Activated CD8-positive, alpha-beta memory T cell treated with anti-CD3 and anti-CD28 coated beads, Interleukin-2, amount 10 ng/mL, durations not matched to agents 7 days and 5 days (primary cell): Measurements from ENCODE around the gene SIL1. TPM values are rescaled to one million over a fixed set of nuclear protein-coding genes. Genes with fewer than 3 reads are reported as not detected.
"Not testable (repeated sequence)": the region's sequence is repeated elsewhere in the genome, so short reads cannot be mapped to it uniquely, and the experiment has no call there.

Experiments used
- ATAC-seq: fragments of 150-1000 bp; cut with Tn5 transposase; one replicate; pipeline ENCODE4 v1.10.0; 2021; ENCODE audit warnings: moderate library complexity
- CTCF ChIA-PET: fragments of 350-600 bp; sonication (Branson Sonifier 250); formaldehyde crosslinking; loops from one replicate; lab custom pipeline; 2021; ENCODE audit warnings: antibody characterized with exemption; lab: Charles Lee
- DNase-seq: peaks from one replicate; pipeline ENCODE4 v3.0.0-alpha.2; 2020
- H3K27ac Mint-ChIP-seq: one replicate; pipeline ENCODE4 v1.8.0; 2021; ENCODE audit warnings: mild to moderate bottlenecking, mixed read lengths
- H3K27me3 Mint-ChIP-seq: one replicate; pipeline ENCODE4 v1.8.0; 2021; ENCODE audit warnings: mixed read lengths
- H3K36me3 Mint-ChIP-seq: one replicate; pipeline ENCODE4 v1.8.0; 2021; ENCODE audit warnings: mild to moderate bottlenecking, mixed read lengths
- H3K4me1 Mint-ChIP-seq: one replicate; pipeline ENCODE4 v1.8.0; 2021; ENCODE audit warnings: mixed read lengths
- H3K4me3 Mint-ChIP-seq: one replicate; pipeline ENCODE4 v1.8.0; 2021; ENCODE audit warnings: mild to moderate bottlenecking, moderate library complexity, mixed read lengths
- H3K9me3 Mint-ChIP-seq: one replicate; pipeline ENCODE4 v1.8.0; 2022; ENCODE audit warnings: low read depth, mixed read lengths
- total RNA-seq, 2 experiments: library from RNA; stranded (reverse); gene quantifications; one replicate each; pipeline ENCODE4 v1.2.3, GENCODE V29; 2021

The SIL1 gene
- total RNA-seq, 2 experiments from 2014 or later: 23.9 to 24.5 TPM

- H3K4me3 Mint-ChIP-seq, ATAC-seq, H3K27me3 Mint-ChIP-seq, H3K27ac Mint-ChIP-seq, H3K9me3 Mint-ChIP-seq, CTCF ChIA-PET, DNase-seq: not testable (repeated sequence)
- H3K4me1 Mint-ChIP-seq: peaks cover 25% of the 10 kb centered on the region
- peaks cover 14% of the 10 kb centered on the region for H3K36me3 Mint-ChIP-seq
These were observed 5.3 kb downstream of the SIL1 start for GRCh38 chr5:139192906-139193305.

- CTCF ChIA-PET: interaction anchor here (1.3 kb wide), 1 partner anchor 14 kb away, joined by 4 read pairs; no protein-coding TSS in a partner anchor
- not testable (repeated sequence) for H3K4me3 Mint-ChIP-seq, ATAC-seq, DNase-seq, H3K27me3 Mint-ChIP-seq, H3K27ac Mint-ChIP-seq, H3K9me3 Mint-ChIP-seq
- Mint-ChIP-seq H3K36me3 (peaks cover 19% of the 10 kb centered on the region), H3K4me1 (peaks cover 19% of the 10 kb centered on the region)
These were observed 6.2 kb downstream of the SIL1 start for GRCh38 chr5:139191954-139192353.

- CTCF ChIA-PET: no interaction called here
- Mint-ChIP-seq H3K27me3 (no peaks in the 10 kb centered on the region), H3K4me3 (no peak overlapping the region), H3K4me1 (peaks cover 9% of the 10 kb centered on the region), H3K36me3 (peaks cover 19% of the 10 kb centered on the region), H3K27ac (no peak overlapping the region), H3K9me3 (no peaks in the 10 kb centered on the region)
- no peak for ATAC-seq
- DNase-seq: no peak
These were observed 8.0 kb downstream of the SIL1 start for GRCh38 chr5:139190125-139190524.

GRCh38 chr5:139188558-139189270, 9.5 kb downstream of the SIL1 start:
- CTCF ChIA-PET: no interaction called here
- no peak overlapping the region for H3K27ac Mint-ChIP-seq
- H3K27me3 Mint-ChIP-seq: no peaks in the 10 kb centered on the region
- H3K9me3 Mint-ChIP-seq: no peaks in the 10 kb centered on the region
- H3K4me1 Mint-ChIP-seq: peaks cover 5% of the 10 kb centered on the region
- no peak for DNase-seq
- H3K4me3 Mint-ChIP-seq: no peak overlapping the region
- H3K36me3 Mint-ChIP-seq: peaks cover 17% of the 10 kb centered on the region
- no peak for ATAC-seq

- no peak for ATAC-seq
- H3K4me3 Mint-ChIP-seq: no peak overlapping the region
- H3K9me3 Mint-ChIP-seq: no peaks in the 10 kb centered on the region
- H3K36me3 Mint-ChIP-seq: peaks cover 10% of the 10 kb centered on the region
- no peak overlapping the region for H3K27ac Mint-ChIP-seq
- no peak for DNase-seq
- CTCF ChIA-PET: no interaction called here
- H3K27me3 Mint-ChIP-seq: no peaks in the 10 kb centered on the region
- H3K4me1 Mint-ChIP-seq: no peaks in the 10 kb centered on the region
These were observed 11.3 kb downstream of the SIL1 start for GRCh38 chr5:139186752-139187326.

GRCh38 chr5:139186261-139186660, 11.9 kb downstream of the SIL1 start:
- ATAC-seq (no peak), DNase-seq (no peak)
- Mint-ChIP-seq H3K4me3 (no peak overlapping the region), H3K9me3 (no peaks in the 10 kb centered on the region), H3K36me3 (peaks cover 10% of the 10 kb centered on the region), H3K27ac (no peak overlapping the region), H3K4me1 (no peaks in the 10 kb centered on the region), H3K27me3 (no peaks in the 10 kb centered on the region)
- CTCF ChIA-PET: no interaction called here

- Mint-ChIP-seq H3K4me3 (no peak overlapping the region), H3K4me1 (no peaks in the 10 kb centered on the region)
These were observed 12.6 kb downstream of the SIL1 start for GRCh38 chr5:139185589-139185988.

GRCh38 chr5:139183502-139183901, 14.7 kb downstream of the SIL1 start:
- Mint-ChIP-seq H3K4me1 (peaks cover 1% of the 10 kb centered on the region), H3K9me3 (no peaks in the 10 kb centered on the region), H3K4me3 (no peak overlapping the region), H3K27ac (no peak overlapping the region), H3K36me3 (peaks cover 9% of the 10 kb centered on the region), H3K27me3 (no peaks in the 10 kb centered on the region)
- DNase-seq (no peak), ATAC-seq (no peak)
- CTCF ChIA-PET: interaction anchor here (1.3 to 1.4 kb wide), 2 partner anchors 11 to 15 kb away, joined by 3 read pairs; partner anchors contain the start of gene SIL1

More at GRCh38 chr5:139185589-139185988, 12.6 kb downstream of the SIL1 start:
- CTCF ChIA-PET: no interaction called here
- Mint-ChIP-seq H3K27me3 (no peaks in the 10 kb centered on the region), H3K36me3 (peaks cover 9% of the 10 kb centered on the region), H3K9me3 (no peaks in the 10 kb centered on the region), H3K27ac (no peak overlapping the region)
- DNase-seq (no peak), ATAC-seq (no peak)

GRCh38 chr5:139182528-139183296, 15.5 kb downstream of the SIL1 start:
- no peak for ATAC-seq
- H3K27me3 Mint-ChIP-seq: no peaks in the 10 kb centered on the region
- peaks cover 7% of the 10 kb centered on the region for H3K36me3 Mint-ChIP-seq
- H3K4me3 Mint-ChIP-seq: no peak overlapping the region
- H3K9me3 Mint-ChIP-seq: no peaks in the 10 kb centered on the region
- CTCF ChIA-PET: interaction anchor here (1.3 to 1.4 kb wide), 2 partner anchors 11 to 16 kb away, joined by 3 read pairs; partner anchors contain the start of gene SIL1
- DNase-seq: no peak
- H3K4me1 Mint-ChIP-seq: peaks cover 5% of the 10 kb centered on the region
- H3K27ac Mint-ChIP-seq: no peak overlapping the region

GRCh38 chr5:139181835-139182452, 16.2 kb downstream of the SIL1 start:
- H3K4me1 Mint-ChIP-seq: peaks cover 5% of the 10 kb centered on the region
- no peak for DNase-seq
- ATAC-seq: no peak
- no peak overlapping the region for H3K27ac Mint-ChIP-seq
- peaks cover 4% of the 10 kb centered on the region for H3K36me3 Mint-ChIP-seq
- no peaks in the 10 kb centered on the region for H3K9me3 Mint-ChIP-seq
- CTCF ChIA-PET: interaction anchor here (1.3 kb wide), 1 partner anchor 12 kb away, joined by 3 read pairs; no protein-coding TSS in a partner anchor
- H3K4me3 Mint-ChIP-seq: no peak overlapping the region
- no peaks in the 10 kb centered on the region for H3K27me3 Mint-ChIP-seq

GRCh38 chr5:139181322-139181730, 16.8 kb downstream of the SIL1 start:
- ATAC-seq: no peak
- Mint-ChIP-seq H3K4me1 (peaks cover 5% of the 10 kb centered on the region), H3K36me3 (peaks cover 2% of the 10 kb centered on the region), H3K4me3 (no peak overlapping the region), H3K9me3 (no peaks in the 10 kb centered on the region), H3K27me3 (no peaks in the 10 kb centered on the region), H3K27ac (no peak overlapping the region)
- CTCF ChIA-PET: no interaction called here
- no peak for DNase-seq

- Mint-ChIP-seq H3K4me1 (peaks cover 5% of the 10 kb centered on the region), H3K27ac (no peak overlapping the region), H3K4me3 (no peak overlapping the region), H3K36me3 (peaks cover 2% of the 10 kb centered on the region), H3K9me3 (no peaks in the 10 kb centered on the region), H3K27me3 (no peaks in the 10 kb centered on the region)
- CTCF ChIA-PET: no interaction called here
- DNase-seq: no peak
- ATAC-seq: no peak
These were observed 17.3 kb downstream of the SIL1 start for GRCh38 chr5:139180850-139181249.
